K562 treated with DMSO at 1 percent for 48 hours (cell line): ENCODE results near the gene COG6. TPM values are rescaled to one million over a fixed set of nuclear protein-coding genes. Genes with fewer than 3 reads are reported as not detected.

Experiments used
- total RNA-seq: library from RNA; unstranded; fragments of 300-600 nt; gene quantifications from 2 replicates; pipeline ENCODE4 v1.2.3, GENCODE V29; 2022; ENCODE audit warnings: low replicate concordance; ENCODE audit errors: extremely low read depth

Gene COG6
- not detected in 2 replicates for total RNA-seq

GRCh38 chr13:39655569-39656324 lies at the start of gene COG6:
Gene COG6, plus strand, starts transcription at chr13:39655662. Its CDS starts 65 bp downstream, at chr13:39655727.

Other genes starting within 250 kb of the COG6 start
- gene LHFPL6, start 52.5 kb upstream of the COG6 start, total RNA-seq, result not detected in 2 replicates